Liver (tissue), 9 donors: ENCODE results near the gene ZNF438. TPM values are rescaled to one million over a fixed set of nuclear protein-coding genes. Genes with fewer than 3 reads are reported as not detected.

Experiments
- DNase-seq: peaks from one replicate; pipeline ENCODE4 v3.0.0-alpha.2; 2017; ENCODE audit warnings: low spot score
- H3K27ac ChIP-seq, 2 donors: one replicate each; pipeline ENCODE4 v1.7.0; 2013; ENCODE audit warnings: inconsistent platforms in 2 of 2, low read length in 2 of 2, control low read depth in 1 of 2, low read depth in 1 of 2, mild to moderate bottlenecking in 1 of 2
- H3K27me3 ChIP-seq, 4 donors: one replicate each; pipeline versions ENCODE4 v1.6.1 to v1.7.0; 2013; ENCODE audit warnings: low read length in 3 of 4, inconsistent platforms in 1 of 4, mild to moderate bottlenecking in 1 of 4, moderate library complexity in 1 of 4; ENCODE audit not compliant: control insufficient read depth in 4 of 4, insufficient read depth in 4 of 4
- H3K36me3 ChIP-seq, 4 donors: one replicate each; pipeline versions ENCODE4 v1.6.1 to v1.7.0; 2013; ENCODE audit warnings: low read length in 3 of 4, mild to moderate bottlenecking in 3 of 4, low read depth in 1 of 4, moderate library complexity in 1 of 4; ENCODE audit not compliant: control insufficient read depth in 4 of 4, insufficient read depth in 3 of 4
- H3K4me1 ChIP-seq, 4 donors: one replicate each; pipeline versions ENCODE4 v1.6.1 to v1.7.0; 2013; ENCODE audit warnings: low read length in 3 of 4, mild to moderate bottlenecking in 3 of 4, moderate library complexity in 1 of 4; ENCODE audit not compliant: control insufficient read depth in 4 of 4, insufficient read depth in 4 of 4
- H3K4me3 ChIP-seq, 3 donors: one replicate each; pipeline versions ENCODE4 v1.6.1 to v1.7.0; 2013; ENCODE audit warnings: low read length in 3 of 3, control low read depth in 1 of 3, low read depth in 1 of 3, mild to moderate bottlenecking in 1 of 3
- H3K9ac ChIP-seq, 2 donors: one replicate each; pipeline ENCODE4 v1.7.0; 2013; ENCODE audit warnings: low read length in 2 of 2, mild to moderate bottlenecking in 2 of 2, moderate library complexity in 2 of 2, control low read depth in 1 of 2, low read depth in 1 of 2
- H3K9me3 ChIP-seq, 4 donors: one replicate each; pipeline versions ENCODE4 v1.6.1 to v1.7.0; 2013; ENCODE audit warnings: low read length in 3 of 4; ENCODE audit not compliant: control insufficient read depth in 4 of 4
- ATF3 ChIP-seq: IDR thresholded peaks from 2 replicates; pipeline ENCODE4 v1.6.1; 2016; ENCODE audit warnings: antibody characterized with exemption
- CTCF ChIP-seq: fragments of 150-350 bp; IDR thresholded peaks from 2 replicates; pipeline ENCODE4 v1.5.1; 2017; ENCODE audit warnings: improper control_type of control experiment, low read depth, low read length; ENCODE audit not compliant: missing input control
- EGR1 ChIP-seq, 2 donors: IDR thresholded peaks; 2 replicates each; pipeline ENCODE4 v1.6.1; 2016 to 2018; ENCODE audit warnings: antibody characterized with exemption in 2 of 2, low read depth in 2 of 2
- FOXA1 ChIP-seq: IDR thresholded peaks from 2 replicates; pipeline ENCODE4 v1.6.1; 2016; ENCODE audit warnings: antibody characterized with exemption
- FOXA2 ChIP-seq: IDR thresholded peaks from 2 replicates; pipeline ENCODE4 v1.6.1; 2016; ENCODE audit warnings: antibody characterized with exemption
- GABPA ChIP-seq, 2 donors: IDR thresholded peaks in 1 of 2; conservative IDR thresholded peaks in 1 of 2; 2 replicates each; pipeline ENCODE4 v1.6.1; 2016; ENCODE audit warnings: antibody characterized with exemption in 2 of 2, mild to moderate bottlenecking in 1 of 2, moderate library complexity in 1 of 2
- HNF4A ChIP-seq, 2 donors: conservative IDR thresholded peaks; 2 replicates each; pipeline ENCODE4 v1.6.1; 2016; ENCODE audit warnings: antibody characterized with exemption in 2 of 2, mild to moderate bottlenecking in 2 of 2
- HNF4G ChIP-seq: IDR thresholded peaks from 2 replicates; pipeline ENCODE4 v1.6.1; 2016; ENCODE audit warnings: antibody characterized with exemption
- JUND ChIP-seq, 2 donors: IDR thresholded peaks; 2 replicates each; pipeline ENCODE4 v1.6.1; 2016; ENCODE audit warnings: antibody characterized with exemption in 2 of 2
- NR2F2 ChIP-seq: IDR thresholded peaks from 2 replicates; pipeline ENCODE4 v1.6.1; 2016; ENCODE audit warnings: antibody characterized with exemption
- RAD21 ChIP-seq, 2 donors: IDR thresholded peaks; 2 replicates each; pipeline ENCODE4 v1.6.1; 2016; ENCODE audit warnings: antibody characterized with exemption in 2 of 2, mild to moderate bottlenecking in 2 of 2
- RXRA ChIP-seq, 2 donors: IDR thresholded peaks; 2 replicates each; pipeline ENCODE4 v1.6.1; 2017 to 2018; ENCODE audit warnings: antibody characterized with exemption in 2 of 2, mild to moderate bottlenecking in 1 of 2
- SP1 ChIP-seq: IDR thresholded peaks from 2 replicates; pipeline ENCODE4 v1.6.1; 2018; ENCODE audit warnings: antibody characterized with exemption, mild to moderate bottlenecking
- TAF1 ChIP-seq: conservative IDR thresholded peaks from 2 replicates; pipeline ENCODE4 v1.6.1; 2016; ENCODE audit warnings: antibody characterized with exemption, mild to moderate bottlenecking
- YY1 ChIP-seq: IDR thresholded peaks from 2 replicates; pipeline ENCODE4 v1.6.1; 2016; ENCODE audit warnings: antibody characterized with exemption, mild to moderate bottlenecking
- ZBTB33 ChIP-seq: IDR thresholded peaks from 2 replicates; pipeline ENCODE4 v1.6.1; 2016; ENCODE audit warnings: antibody characterized with exemption
- WGBS: extraction: QIAGEN DNeasy Blood & Tissue Kit; methylation state at CpG from one replicate; pipeline ENCODE4 v1.1.7; 2013; 5-methylcytosine and 5-hydroxymethylcytosine counted together
- polyA plus RNA-seq, 2 donors: library from polyadenylated mRNA; stranded (reverse) in 1 of 2; unstranded in 1 of 2; fragments of 200-250 nt in 1 of 2; fragments of >200 nt in 1 of 2; fragmentation: Nextera tagmentation in 1 of 2; extraction: Ambion mirVana in 1 of 2; gene quantifications; one replicate each; pipeline versions ENCODE4 v1.2.1 to v1.2.3, GENCODE V29; 2013 to 2015
- total RNA-seq, 2 donors: library from RNA; depleted of rRNA; stranded (reverse); fragments of >200 nt; gene quantifications; one replicate each; pipeline ENCODE4 v1.2.3, GENCODE V29; 2014
- TF ChIP-seq, protein P1 (sequence below): IDR thresholded peaks from 2 replicates; pipeline ENCODE4 v1.6.1; 2016; ENCODE audit warnings: antibody characterized with exemption, mild to moderate bottlenecking
- TF ChIP-seq, protein P2 (sequence below): IDR thresholded peaks from 2 replicates; pipeline ENCODE4 v1.6.1; 2016; ENCODE audit warnings: antibody characterized with exemption
- donor health status: healthy.
- donor health status: healthy.
- donor health status: healthy.
- donor health status: healthy.
- donor health status: healthy.

Gene ZNF438
- total and polyA plus RNA-seq, 4 donors: 1.9 to 2.9 (median 2.2) TPM

DNA sequence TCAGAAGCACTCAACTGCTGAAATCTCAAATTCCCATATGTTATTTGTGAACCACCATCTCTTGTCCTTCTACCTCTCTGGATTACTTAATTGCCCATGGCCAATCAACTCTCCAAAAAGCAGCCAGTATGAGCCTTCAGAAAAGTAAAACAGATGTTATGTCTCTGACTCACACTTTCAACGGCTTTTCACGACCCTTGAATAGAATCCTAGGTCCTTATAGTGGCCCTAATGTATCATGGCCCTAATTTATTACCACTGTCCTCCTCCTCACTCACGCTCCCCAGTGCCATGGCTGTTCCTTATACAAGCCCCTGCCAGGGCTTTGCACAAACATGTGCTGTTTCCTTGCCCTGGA is 20.0 kb downstream of the ZNF438 start:
- H3K27ac ChIP-seq: no peak overlapping the region
- DNase-seq: no peak
- H3K4me1 ChIP-seq: no peaks in the 10 kb centered on the region
- H3K9me3 ChIP-seq: no peaks in the 10 kb centered on the region
- H3K4me3 ChIP-seq: no peak overlapping the region
- H3K36me3 ChIP-seq: no peaks in the 10 kb centered on the region
- TF ChIP-seq GABPA (IDR thresholded peaks at IDR 0.05 in 1 of 2, conservative IDR thresholded peaks at IDR 0.05 in 1 of 2) (no peak), NR2F2 (no peak), EGR1 (IDR thresholded peaks at IDR 0.05; ENCODE audit: low read depth in 2 of 2) (no peak), RAD21 (IDR thresholded peaks at IDR 0.05) (no peak), HNF4A (conservative IDR thresholded peaks at IDR 0.05) (no peak), JUND (IDR thresholded peaks at IDR 0.05) (no peak), HNF4G (no peak), ZBTB33 (no peak), SP1 (no peak), FOXA2 (no peak), YY1 (no peak), FOXA1 (no peak)
- TF ChIP-seq, protein P1, sequence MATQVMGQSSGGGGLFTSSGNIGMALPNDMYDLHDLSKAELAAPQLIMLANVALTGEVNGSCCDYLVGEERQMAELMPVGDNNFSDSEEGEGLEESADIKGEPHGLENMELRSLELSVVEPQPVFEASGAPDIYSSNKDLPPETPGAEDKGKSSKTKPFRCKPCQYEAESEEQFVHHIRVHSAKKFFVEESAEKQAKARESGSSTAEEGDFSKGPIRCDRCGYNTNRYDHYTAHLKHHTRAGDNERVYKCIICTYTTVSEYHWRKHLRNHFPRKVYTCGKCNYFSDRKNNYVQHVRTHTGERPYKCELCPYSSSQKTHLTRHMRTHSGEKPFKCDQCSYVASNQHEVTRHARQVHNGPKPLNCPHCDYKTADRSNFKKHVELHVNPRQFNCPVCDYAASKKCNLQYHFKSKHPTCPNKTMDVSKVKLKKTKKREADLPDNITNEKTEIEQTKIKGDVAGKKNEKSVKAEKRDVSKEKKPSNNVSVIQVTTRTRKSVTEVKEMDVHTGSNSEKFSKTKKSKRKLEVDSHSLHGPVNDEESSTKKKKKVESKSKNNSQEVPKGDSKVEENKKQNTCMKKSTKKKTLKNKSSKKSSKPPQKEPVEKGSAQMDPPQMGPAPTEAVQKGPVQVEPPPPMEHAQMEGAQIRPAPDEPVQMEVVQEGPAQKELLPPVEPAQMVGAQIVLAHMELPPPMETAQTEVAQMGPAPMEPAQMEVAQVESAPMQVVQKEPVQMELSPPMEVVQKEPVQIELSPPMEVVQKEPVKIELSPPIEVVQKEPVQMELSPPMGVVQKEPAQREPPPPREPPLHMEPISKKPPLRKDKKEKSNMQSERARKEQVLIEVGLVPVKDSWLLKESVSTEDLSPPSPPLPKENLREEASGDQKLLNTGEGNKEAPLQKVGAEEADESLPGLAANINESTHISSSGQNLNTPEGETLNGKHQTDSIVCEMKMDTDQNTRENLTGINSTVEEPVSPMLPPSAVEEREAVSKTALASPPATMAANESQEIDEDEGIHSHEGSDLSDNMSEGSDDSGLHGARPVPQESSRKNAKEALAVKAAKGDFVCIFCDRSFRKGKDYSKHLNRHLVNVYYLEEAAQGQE: no peak
- TF ChIP-seq, protein P2, sequence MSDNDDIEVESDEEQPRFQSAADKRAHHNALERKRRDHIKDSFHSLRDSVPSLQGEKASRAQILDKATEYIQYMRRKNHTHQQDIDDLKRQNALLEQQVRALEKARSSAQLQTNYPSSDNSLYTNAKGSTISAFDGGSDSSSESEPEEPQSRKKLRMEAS: no peak
- WGBS: 81% methylated on average over 3 of the region's 3 CpGs
- no peaks in the 10 kb centered on the region for H3K27me3 ChIP-seq
- no peak overlapping the region for H3K9ac ChIP-seq

DNA sequence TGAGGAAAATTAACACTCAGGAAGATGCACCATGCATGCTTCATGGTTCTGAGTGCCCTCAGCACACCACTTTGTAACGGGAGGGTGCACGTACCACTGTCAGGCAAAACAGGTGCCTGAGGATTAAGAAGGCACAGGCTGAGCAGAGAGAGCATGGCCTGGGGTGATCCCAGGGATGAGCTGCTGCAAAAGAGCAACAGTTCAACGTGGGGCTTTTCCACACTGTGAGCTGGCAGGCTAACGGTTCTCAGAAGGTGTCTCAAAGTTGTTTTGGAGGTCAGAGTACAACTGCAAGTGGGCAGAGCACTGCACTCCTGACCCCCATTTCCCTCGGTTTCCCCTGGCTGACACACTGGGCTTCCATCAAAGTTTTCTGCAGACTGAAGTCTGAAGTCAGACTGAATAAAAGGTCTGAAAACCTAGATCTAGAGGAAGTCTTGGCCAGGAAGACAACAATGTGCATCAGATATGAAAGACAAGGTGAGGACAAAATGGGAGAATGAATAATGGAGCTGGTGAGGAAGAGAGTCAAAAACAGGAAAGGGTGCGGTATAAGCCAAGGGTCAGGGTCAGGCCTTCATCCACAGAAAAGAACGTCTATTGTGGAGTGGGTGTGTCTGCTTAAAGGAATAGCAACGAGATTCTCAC is 20.5 kb downstream of the ZNF438 start:
- 75% methylated on average over 8 of the region's 8 CpGs for WGBS
- Histone ChIP-seq H3K27ac (no peak overlapping the region), H3K4me1 (no peaks in the 10 kb centered on the region), H3K9ac (no peak overlapping the region), H3K36me3 (no peaks in the 10 kb centered on the region), H3K4me3 (no peak overlapping the region), H3K27me3 (no peaks in the 10 kb centered on the region), H3K9me3 (no peaks in the 10 kb centered on the region)
- TF ChIP-seq EGR1 (IDR thresholded peaks at IDR 0.05; ENCODE audit: low read depth in 2 of 2) (no peak), CTCF (no peak), RXRA (IDR thresholded peaks at IDR 0.05) (no peak), YY1 (no peak), HNF4G (no peak), TAF1 (no peak), JUND (IDR thresholded peaks at IDR 0.05) (no peak), ZBTB33 (no peak), ATF3 (no peak), FOXA2 (no peak), SP1 (peak; percentile 35), HNF4A (conservative IDR thresholded peaks at IDR 0.05) (no peak), FOXA1 (no peak), GABPA (IDR thresholded peaks at IDR 0.05 in 1 of 2, conservative IDR thresholded peaks at IDR 0.05 in 1 of 2) (no peak), NR2F2 (peak; percentile 99), RAD21 (IDR thresholded peaks at IDR 0.05) (peak in 1 of 2 donors; percentile 29)
- TF ChIP-seq, protein P2: no peak
- DNase-seq: no peak
